Esophagus muscularis mucosa (tissue), 4 donors: Measurements from ENCODE around the gene CSTB.

ENCODE experiments used
- CTCF ChIP-seq, 3 experiments: fragments of 200-600 bp in 2 of 3; fragments of 450-650 bp in 1 of 3; sonication (generic) in 2 of 3; IDR thresholded peaks; one replicate each; pipeline ENCODE4 v1.5.1; 2017 to 2019; ENCODE audit warnings: antibody characterized with exemption in 3 of 3, mild to moderate bottlenecking in 2 of 3, moderate library complexity in 1 of 3
- EP300 ChIP-seq: sonication (generic); formaldehyde crosslinking; IDR thresholded peaks from one replicate; pipeline ENCODE4 v1.6.1; 2017; ENCODE audit warnings: antibody characterized with exemption
- POLR2A ChIP-seq: fragments of 450-650 bp; IDR thresholded peaks from one replicate; pipeline ENCODE4 v1.6.1; 2017; ENCODE audit warnings: antibody characterized with exemption, moderate library complexity, mild to moderate bottlenecking, low read depth
- POLR2AphosphoS5 ChIP-seq, 2 donors: sonication (generic); formaldehyde crosslinking; IDR thresholded peaks; one replicate each; pipeline ENCODE4 v1.6.1; 2017; ENCODE audit warnings: antibody characterized with exemption in 2 of 2

- TF ChIP-seq CTCF (IDR thresholded peaks at IDR 0.05) (no peak), EP300 (no peak), POLR2A (no peak), POLR2AphosphoS5 (IDR thresholded peaks at IDR 0.05) (no peak)
These were observed 5.9 kb downstream of the CSTB start for GRCh38 chr21:43770066-43770655.
